PC-9 (cell line): ENCODE measurements around the gene HOXB3.

Source experiments
- EZH2 ChIP-seq: fragments of 200-600 bp; sonication (generic); IDR thresholded peaks from 2 replicates; pipeline ENCODE4 v1.8.0; 2017; ENCODE audit warnings: antibody characterized with exemption, low read depth
- TF ChIP-seq, protein P1 (sequence below): fragments of 200-600 bp; sonication (generic); conservative IDR thresholded peaks from 2 replicates; pipeline ENCODE4 v1.6.1; 2017; ENCODE audit warnings: mixed run types, antibody characterized with exemption, mild to moderate bottlenecking, moderate library complexity

DNA sequence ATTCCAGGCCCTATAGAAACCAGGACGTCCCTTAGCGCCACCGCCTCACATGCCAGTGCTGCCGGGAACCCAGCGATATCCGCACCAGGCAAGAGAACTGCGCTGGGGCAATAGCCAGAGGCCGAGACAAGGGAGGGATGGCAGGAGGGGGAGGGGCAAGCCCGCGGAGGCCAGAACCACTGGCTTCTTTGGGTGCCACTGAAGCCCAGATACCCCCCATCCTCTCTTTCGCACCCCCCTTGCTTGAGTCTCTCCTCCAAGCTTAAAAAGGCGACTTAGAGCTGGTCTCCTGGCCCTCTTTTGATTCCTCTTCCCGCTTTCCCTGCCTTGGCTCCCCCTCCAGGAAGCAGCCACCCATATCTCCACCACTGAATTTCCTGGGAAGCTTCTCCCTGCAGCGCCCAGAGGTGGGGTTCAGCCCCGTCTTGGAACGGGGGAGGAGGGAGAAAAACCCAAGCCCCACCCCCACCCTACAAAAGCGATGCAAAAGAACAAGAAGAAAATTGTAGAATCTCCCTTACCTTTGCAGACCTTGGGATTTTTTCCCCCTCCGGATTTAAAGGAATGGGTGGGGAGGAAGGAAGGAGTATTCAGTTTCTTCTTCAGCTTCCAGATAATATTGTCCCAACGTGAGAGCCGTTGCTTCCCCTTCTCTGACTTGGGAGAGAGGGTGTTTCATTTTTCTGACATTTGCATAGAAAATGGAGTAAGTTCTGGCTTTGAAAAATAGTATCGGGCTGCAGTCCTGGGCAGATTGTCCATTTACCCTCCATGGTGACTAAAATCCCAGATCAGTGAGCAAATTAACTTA lies 14.1 kb upstream of the HOXB3 start:
- TF ChIP-seq, protein P1, sequence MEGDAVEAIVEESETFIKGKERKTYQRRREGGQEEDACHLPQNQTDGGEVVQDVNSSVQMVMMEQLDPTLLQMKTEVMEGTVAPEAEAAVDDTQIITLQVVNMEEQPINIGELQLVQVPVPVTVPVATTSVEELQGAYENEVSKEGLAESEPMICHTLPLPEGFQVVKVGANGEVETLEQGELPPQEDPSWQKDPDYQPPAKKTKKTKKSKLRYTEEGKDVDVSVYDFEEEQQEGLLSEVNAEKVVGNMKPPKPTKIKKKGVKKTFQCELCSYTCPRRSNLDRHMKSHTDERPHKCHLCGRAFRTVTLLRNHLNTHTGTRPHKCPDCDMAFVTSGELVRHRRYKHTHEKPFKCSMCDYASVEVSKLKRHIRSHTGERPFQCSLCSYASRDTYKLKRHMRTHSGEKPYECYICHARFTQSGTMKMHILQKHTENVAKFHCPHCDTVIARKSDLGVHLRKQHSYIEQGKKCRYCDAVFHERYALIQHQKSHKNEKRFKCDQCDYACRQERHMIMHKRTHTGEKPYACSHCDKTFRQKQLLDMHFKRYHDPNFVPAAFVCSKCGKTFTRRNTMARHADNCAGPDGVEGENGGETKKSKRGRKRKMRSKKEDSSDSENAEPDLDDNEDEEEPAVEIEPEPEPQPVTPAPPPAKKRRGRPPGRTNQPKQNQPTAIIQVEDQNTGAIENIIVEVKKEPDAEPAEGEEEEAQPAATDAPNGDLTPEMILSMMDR: peak; percentile 44
- TF ChIP-seq EZH2: no peak
